Left forelimb (tissue), 1 donor: ENCODE measurements around the gene NEK2.
"Not testable (repeated sequence)": the region's sequence is repeated elsewhere in the genome, so short reads cannot be mapped to it uniquely, and the experiment has no call there.

ENCODE experiments used
- DNase-seq: peaks from one replicate; pipeline ENCODE4 v3.0.0-alpha.2; 2018; ENCODE audit warnings: low spot score

NEK2 gene

DNA sequence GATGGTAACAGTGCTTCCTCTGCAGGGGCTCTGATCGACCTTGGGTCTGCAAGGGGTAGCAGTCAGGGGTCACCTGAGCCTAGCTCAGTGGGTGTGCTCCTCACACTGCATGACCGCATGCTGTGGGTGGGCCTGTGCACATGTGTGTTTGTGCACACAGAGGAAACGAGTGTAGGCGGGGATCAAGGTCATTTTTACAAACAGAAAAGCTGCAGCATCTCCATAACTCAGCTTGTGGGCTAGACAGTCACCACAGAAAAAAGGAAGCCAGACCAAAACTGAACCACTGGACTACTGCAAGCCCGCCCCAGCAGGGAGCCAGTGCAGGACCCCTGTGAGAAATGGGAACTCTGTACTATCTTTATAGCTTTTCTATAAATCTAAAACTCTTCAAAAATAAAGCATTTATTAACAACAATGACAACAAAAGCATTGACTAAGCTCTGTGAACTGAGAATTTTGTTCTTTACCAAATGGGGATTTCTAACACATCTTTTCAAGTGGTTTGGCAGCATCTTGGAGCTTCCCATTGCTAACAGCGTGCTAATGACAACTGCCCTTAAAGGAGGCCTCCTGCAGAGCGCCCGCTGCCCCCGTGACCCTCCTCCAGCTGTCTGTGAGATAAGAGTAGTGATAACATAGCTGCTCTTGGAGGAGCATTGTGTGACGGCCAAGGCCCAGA is 19.9 kb upstream of the NEK2 start:
- DNase-seq: no peak

DNA sequence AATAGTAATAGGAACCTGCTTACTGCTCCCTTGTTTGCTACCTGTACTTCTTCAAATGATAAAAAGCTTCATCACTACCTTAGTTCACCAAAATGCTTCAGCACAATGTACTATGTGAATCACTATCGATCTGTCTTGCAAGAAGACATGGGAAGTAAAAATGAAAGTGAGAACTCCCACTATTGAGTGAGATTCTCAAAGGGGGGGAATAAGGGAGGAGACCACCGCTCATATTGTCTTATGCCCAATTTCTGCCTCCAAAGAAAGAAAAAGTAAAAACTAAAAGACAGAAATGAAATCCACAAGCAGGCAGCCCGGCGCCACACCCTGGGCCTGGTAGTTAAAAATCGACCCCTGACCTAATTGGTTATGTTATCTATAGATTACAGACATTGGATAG is 18.5 kb upstream of the NEK2 start:
- not testable (repeated sequence) for DNase-seq

DNA sequence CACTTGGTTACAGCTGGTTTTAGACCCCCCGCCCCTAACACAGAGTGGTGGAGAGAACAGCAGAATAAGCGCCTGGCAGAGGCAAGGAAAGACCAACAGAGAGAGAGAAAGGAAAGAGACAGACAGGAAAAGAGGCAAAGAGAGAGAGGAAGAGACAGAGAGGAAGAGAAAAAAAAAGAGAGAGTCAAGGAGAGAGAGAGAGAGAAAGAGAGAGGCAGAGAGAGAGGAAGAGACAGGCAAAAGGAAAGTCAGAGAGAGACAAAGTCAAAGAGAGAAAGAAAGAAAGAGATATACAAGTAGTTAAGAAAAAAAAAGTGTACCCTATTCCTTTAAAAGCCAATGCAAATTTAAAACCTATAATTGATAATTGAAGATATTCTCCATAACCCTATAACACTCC is 13.0 kb upstream of the NEK2 start:
- no peak for DNase-seq

DNA sequence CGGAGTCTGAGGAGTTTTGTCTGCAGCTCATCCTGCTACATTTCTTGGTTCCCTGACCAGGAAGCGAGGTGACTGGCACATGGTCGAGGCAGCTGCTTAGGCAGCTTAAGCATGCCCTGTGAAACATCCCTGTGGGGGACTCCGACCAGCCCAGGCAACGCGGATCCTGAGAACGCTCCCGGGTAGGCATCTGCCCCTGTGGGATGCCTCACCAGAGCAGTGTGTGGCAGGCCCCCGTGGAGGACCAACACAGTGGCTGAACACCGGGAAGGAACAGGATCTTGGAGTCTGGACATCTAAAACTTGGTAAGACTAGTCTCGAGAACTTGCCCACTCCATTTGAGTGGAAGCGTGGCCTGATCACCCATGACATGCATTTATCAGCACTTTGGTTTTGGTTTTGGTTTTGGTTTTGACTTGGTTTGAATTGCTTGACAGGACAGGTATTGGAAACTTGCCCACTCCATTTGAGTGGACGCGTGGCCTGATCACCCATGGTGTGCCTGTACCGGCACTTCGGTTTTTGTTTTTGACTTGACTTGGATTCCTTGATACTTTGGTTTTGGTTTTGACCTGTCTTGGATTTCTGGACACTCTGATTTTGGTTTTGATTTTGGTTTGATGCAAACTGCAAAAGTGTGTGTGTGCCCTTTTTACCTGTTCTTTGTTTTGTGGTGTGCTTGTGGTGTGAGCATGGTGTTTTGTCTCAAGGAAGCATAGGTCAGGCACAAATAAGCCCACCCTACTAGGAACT is 12.2 kb upstream of the NEK2 start:
- DNase-seq: no peak

DNA sequence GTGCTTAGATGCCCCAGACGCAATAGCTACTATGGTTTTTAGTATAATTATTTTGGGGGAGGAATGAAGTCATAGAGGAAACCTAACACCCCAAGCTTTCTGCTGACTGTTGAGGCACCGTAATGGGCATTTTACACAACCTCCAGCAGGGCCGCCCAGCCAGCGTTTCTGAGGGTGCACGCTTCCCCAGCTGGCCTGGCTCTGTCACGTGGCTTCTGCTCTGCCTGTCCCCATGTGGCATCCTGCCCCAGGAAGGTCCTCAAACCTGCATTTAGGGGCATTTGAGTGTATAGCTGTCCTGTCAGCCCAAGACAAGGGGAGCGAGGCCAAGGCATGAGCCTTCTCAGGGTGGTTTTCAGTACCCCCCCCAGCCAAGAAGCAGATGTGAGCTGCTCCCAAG is 10.4 kb upstream of the NEK2 start:
- DNase-seq: no peak

DNA sequence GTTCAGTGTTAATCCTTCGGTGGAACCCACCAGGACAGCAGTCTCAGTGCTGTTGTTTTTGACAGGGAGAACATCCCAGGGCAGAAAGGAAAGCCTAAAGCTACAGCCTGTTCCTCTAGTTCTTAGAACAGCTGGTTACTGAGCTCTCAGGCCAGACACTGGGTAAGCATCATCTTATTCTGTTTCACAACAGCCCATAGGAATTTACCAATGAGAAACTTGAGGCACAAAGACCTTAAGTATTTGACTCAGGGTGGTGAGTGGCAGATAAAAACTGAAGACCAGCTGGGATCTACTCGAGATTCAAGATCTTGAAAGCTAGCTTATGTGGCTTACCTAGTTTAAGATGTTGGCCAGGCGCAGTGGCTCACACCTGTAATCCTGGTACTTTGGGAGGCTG is 9.4 kb upstream of the NEK2 start:
- DNase-seq: no peak

DNA sequence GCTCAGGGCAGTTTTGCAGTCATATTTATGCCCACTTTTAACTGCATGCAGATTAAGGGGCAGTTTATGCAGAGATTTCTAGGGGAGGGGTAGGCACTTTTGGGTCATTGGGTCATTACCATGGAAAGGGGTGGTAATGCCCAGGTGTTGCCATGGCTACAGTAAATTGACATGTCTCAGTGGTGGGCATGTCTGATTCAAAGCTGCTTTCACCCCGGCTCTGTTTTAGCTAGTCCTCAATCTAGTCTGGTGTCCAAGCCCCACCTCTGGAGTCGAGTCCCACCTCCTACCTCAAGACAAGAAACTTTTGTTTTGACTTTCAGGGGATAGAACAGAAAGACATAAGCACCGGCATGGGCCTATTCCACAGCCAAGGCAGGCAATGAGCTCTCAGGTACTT is 8.9 kb upstream of the NEK2 start:
- DNase-seq: no peak

DNA sequence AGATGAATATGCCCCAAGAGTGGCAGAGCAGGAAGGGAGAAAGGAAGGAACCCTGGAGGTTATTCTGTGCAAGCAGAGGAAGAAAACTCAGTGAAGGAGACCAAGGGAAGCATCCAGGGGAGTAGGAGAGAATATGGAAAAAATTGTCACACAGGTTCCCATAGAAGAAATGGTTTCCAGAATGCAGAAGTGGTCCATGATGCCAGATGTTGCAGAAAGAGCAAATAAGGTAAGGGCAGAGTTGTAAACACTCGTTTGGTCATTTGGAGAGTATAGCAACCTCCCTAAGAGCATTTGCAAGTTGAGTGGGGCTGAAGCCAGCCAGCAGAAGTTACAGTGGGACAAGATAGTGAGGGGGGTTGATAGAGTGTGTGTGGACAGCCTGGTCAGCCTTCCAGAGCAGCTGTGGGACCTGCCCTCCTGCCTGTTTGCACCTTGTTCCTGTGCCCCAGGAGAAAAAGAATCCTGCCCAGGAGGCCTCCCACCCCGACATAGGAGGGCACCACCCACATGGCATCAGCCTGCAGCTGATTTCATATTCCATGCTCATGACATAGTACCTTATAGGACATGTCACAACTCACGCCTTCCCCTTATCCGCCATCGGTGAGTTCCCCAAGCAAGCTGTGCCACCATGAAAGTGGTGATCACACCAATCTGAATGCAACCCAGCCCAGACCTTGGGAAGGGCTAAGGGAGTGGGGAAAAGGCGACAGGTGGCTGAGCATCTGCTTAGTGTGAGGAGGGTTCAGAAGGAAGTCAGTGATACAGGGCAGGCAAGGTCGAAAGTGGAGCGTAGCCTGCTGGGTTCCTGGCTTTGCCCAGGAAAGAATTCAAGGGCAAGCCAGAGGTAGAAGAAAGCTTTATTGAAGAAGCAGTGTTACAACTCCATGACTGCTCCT is 8.2 kb upstream of the NEK2 start:
- no peak for DNase-seq

DNA sequence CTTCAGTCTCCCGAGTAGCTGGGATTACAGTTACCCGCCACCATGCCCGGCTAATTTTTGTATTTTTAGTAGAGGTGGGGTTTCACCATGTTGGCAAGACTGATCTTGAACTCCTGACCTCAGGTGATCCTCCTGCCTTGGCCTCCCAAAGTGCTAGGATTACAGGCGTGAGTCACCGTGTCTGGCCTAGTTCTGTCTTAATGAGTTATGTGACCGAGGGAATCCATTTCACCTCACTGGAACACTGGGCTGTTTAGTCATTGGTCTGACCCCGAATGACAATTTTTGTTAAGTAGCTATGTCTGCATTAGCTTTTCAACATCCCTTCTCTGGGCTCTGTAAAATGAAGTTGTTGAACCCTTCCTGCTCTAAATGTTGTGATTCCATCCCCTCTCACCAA is 6.8 kb upstream of the NEK2 start:
- not testable (repeated sequence) for DNase-seq

DNA sequence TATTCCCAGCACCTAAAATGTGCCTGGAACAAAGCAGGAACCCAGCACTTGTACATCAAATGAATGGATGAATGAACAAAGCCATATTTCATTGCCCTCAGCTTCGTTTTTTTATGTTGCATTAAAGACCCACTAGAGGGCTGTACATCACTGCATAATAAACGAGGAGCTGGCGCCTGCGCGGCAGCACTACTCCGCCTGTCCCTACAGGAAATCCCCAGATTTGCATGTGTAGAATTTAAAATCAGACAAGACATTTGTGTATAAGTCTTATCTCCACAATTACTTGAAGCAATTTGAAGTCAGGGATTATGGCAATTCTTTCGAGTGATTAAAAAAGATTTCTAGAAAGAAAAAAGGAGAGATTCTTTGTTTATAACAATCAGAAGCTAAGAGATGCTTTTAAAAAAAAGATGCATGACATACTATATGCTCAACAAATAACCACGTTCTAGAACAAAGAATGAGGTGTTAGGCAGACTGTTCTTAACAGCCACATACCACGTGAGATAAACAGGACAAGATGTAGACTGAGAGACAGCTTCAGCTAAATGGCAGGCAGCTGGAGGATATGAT is 5.4 kb upstream of the NEK2 start:
- DNase-seq: no peak

DNA sequence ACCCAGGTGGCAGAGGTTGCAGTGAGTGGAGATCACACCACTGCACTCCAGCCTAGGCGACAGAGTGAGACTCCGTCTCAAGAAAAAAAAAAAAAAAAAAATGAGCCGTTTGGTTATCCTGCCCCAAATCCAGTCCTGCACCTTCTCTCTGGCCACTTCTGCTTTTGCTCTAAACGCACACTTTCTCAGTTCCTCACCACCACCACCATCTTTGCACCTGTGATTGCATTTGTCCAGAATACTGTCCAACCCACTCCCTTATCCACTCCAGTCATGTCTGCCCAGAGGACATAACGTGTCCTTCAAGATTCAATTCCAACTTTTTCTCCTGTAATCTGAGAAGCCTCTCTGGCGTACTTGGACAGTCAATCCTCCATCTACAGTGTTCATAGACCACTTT is 2.2 kb upstream of the NEK2 start:
- DNase-seq: no peak

DNA sequence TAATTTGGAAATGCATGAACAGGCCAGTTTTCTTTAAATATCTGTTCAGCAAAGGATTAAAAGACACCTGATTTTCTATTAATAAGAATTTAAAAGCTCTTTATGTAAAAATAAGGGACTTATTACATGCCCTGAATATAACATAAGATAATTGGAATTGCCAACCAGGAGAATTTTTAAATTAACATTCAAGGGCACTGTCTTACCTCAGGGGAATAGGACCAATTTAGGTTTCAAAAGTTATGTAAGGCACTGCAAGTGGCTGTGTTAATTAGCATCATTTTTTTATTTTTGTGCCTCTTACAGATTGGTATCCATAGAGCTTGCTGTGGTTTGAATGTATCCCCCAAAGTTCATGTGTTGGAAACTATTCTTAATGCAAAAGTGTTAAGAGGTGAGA is 1.3 kb upstream of the NEK2 start:
- no peak for DNase-seq

DNA sequence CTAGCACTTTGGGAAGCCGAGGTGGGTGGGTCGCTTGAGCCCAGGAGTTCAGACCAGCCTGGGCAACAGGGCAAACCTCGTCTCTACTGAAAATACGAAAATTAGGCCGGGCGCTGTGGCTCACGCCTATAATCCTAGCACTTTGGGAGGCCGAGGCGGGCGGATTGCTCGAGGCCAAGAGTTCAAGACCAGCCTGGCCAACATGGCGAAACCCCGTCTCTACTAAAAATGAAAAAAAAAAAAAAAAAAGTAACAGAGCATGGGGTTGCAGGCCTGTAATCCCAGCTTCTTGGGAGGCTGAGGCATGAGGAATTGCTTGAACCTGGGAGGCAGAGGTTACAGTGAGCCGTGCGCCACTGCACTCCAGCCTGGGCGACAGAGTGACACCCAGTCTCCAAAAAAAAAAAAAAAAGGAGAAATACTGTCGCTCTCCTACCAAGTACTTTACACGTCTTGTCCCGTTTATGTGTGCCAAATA is 724 bp upstream of the NEK2 start:
- DNase-seq: no peak

DNA sequence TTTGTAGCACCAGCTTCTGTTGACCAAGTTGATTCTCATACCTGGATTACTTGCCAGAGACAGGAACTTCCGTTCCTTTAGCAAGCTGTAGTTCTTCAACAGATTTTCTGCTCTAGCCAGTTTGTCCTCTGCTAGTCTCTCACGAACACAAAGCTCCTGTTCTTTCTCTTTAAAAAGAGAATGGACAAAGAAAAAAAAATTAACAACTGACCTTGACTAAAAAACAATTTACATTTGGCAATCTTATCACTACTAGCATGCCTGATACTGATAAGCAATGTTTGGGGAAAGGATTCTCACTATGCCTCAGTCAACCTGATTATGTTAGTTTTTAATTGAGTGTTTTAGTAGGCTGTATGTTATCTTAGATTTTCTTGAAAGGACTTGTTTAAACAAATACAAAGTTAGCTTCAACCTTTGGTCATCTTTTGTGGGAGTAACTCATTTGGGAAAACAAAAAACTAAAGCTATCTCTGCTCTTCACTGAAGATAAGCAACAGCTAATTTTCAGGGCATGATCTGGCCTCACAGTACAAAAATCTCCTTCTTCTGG is 8.3 kb downstream of the NEK2 start:
- DNase-seq: no peak

DNA sequence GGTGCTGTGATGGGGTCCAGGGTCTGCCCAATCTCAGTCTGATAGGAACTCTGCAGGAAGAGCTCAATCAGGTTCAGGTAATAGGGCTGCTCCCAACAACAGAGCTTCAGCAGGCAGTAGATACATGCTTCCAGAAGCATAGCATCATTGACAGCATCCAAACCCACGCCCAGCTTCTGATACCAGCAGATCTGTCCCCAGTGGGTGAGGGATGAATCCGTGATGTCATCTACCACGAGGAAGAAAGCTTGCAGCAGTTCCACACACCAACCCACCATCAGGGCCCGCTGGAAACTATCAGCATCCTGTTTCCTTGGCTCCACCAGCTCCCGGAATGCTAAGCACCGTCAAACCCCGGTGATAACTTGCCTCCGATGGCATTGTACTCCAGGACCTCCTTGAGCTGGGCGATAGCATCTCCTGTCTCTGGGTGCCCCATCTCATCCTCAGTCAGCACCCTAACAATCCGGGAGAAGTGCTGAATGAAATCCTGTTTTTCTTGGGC is 14.7 kb downstream of the NEK2 start:
- DNase-seq: no peak

DNA sequence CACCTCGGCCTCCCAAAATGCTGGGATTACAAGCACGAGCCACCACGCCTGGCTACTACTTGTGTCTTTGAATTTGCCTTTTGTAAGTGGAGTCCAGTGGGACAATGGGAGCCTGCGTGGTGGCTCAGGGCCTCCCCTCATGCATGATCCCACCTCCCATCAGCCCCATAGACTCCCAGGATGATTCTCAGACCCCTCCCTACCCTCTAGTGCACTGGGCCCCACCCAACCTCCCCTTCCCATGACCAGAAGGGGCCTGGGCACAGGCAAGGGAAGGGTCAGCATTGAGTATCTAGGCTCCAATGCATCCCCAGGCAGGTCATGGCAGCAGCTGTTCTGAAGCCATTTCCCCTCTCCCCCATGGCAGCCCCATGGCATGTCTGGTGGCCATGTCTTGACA is 18.7 kb downstream of the NEK2 start:
- DNase-seq: no peak

DNA sequence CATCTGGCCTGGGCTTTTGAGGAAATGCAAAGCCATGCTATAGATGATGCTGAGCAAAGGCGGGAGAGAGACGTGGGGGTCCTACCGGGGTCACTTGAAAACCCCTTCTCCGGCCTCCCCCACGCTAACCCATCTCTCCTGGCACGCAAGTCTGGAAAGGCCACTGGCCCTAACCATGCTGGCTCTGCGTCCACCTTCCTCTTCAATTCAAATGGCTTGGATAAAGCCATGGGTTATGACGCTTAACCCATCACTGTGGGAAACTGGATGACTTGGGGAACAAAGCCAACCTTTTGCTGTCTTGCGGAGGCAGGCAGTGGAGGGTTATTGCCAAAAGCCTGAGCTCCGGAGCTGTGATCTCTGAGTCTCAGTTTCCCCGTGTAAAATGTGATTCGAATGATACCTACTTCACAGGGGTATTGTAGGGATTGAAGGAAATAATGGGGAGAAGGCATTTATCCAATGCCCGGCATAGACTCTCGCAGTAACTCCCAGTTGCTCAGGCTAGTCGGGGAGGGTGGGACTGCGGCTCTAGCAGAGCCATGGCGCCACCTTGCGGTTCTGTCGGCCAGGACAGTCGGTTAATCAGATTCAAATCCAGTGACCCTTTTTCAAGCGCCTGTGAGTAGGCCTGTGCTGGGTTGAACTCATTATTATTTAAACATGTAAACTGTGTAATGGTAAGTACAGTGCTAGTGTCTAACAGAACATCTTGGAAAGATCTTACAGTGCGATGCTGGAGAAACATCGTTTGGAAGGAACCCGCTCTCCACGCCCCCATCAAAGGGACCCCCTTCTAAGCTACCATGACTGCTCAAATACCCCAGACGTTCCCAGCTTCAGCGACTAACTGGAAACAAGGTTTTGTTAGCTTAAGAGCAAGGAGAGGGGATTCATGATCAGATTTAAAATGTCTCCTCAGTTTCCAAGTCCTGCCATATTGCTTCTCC is 20.3 kb downstream of the NEK2 start:
- peak; percentile 88 for DNase-seq

DNA sequence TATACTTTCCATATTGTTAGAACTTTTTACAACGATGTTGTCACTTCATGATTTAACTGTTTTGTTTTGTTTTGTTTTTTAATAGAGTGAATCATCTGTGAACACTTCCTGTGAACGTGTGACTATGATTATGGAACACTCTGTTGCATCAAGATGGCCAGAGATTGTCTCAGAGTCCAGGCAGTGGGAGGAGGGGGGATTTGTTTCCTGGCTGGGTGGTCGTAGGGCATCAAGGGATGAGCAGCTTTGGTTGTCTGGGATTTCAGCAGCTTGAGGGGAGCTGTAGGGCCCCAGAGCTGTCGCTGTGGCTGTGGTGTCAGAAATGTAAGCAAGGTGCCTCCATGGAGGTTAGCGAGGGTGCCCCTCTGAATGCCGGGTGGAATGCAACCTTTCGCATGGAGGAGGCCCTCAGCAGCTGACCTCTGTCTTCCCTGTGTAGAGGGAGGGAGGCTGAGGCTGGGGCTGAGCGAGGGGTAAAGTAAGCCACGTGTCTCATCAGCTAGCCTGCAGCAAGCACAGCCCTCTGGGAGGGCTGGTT is 21.4 kb downstream of the NEK2 start:
- DNase-seq: no peak

DNA sequence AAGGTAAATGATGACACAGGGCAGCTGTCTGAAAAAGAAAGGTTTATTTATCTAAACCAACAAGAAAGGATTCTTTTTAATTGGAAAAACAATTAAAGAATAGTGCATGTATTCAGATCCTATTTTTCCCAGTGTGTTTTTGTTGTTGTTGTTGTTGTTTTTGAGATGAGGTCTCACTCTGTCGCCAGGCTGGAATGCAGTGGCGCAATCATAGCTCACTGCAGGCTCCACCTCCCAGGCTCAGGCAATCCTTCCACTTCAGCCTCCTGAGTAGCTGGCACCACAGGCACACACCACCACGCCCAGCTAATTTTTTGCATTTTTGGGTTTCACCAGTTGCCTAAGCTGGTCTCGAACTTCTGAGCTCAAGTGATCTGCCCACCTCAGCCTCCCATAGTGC is 22.1 kb downstream of the NEK2 start:
- DNase-seq: no peak

DNA sequence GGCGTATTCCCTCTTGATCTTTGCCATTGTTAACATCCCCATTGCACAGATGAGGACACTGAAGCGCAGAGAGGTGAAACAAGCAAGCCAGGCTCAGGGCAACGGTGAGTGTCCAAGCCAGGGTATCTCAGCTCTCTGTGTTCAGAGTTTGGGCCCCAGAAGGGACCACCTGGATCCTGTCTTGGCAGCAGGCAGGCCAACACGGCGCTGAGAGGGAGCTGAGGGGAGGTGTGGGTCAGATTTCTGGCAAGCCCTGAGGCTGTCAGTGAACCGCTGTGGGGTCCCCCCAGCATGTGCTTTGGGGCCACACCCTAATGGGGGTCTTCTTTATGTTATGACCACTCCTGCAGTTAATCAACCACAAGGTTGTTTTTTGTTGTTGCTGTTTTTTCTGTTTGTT is 23.1 kb downstream of the NEK2 start:
- DNase-seq: no peak
